GM18511 (cell line): ENCODE data around the gene PTPRS.
A peak's percentile ranks its signal among the peaks of the same experiment; 100 is the strongest.
"Not testable (repeated sequence)": the region's sequence is repeated elsewhere in the genome, so short reads cannot be mapped to it uniquely, and the experiment has no call there.

Source experiments
- ATAC-seq: cut with Tn5 transposase; IDR thresholded peaks from one replicate; pipeline ENCODE4 v1.9.1; 2021; ENCODE audit warnings: mild to moderate bottlenecking, moderate library complexity; ENCODE audit not compliant: unreplicated experiment

The PTPRS gene

DNA sequence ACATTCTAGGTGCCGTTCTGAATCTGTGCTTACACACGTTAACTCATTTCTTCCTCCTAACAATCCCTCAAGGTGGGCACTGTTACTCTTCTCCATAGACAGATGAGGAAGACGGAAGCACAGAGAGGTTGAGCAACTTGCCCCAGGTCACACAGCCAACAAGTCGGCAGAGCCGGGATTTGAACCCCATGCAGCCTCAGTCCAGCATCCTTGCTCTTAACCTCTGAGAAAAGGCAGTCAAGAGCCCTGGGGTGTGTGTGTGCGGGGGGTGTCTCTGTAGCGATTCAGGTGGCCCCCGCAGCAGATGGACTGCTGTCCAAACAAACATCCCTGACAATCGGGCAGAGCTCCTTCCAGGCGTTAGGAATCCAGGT lies 6.3 kb downstream of the PTPRS start:
- no peak for ATAC-seq

DNA sequence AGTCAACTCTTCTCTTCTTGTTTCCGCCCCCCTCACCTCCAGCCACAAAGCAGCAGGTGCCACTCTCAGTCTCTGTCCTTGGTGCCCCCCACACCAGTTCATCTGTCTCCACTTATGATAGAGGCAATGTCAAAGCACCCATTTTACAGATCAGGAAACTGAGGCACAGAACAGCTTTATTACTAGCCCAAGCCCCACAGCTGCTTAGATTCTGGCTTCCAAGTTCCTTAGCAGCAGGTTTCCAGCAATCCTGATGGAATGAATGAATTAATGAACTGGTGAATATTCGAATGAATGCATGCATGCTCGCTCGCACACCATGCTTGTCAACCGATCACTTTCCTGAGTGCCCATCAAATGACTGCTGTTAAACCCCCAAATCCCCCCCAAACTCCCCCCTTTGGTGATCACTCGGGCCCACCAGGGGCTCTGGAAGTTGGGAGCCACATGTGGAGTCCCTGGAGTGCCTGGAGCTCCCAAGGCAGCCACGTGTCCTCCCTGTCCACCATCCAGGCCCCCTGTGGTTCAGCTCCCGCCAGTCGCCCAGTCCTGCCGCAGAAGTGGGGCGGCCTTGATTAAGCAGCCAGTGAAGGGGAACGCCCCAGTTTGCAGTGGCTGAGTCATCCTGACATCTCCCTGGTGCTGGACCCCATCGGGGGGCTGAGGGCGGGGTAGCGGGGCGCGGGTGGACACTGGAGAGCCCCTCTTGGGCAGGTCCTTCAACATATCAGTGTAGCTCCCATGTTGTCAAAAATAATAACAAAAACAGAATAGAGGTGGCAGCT lies 6.8 kb downstream of the PTPRS start:
- ATAC-seq: no peak

DNA sequence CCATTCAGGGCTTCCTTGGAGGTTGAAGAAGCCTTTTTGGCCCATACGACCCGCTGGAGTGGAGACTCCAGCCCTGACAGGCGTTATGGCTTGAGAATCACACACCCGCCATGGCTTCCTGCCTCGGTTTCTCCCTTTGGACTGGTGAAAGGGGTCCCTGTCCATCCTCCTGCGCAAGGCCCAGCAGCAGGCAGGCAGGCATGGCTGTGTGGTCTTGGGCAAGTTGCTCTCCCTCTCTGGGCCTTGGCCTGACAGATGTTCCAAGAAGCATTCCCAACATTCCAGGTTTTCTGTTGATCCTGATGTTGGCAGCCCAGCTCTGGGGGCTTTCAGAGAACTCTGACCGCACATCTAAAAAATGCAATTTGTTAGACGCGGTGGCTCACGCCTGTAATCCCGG lies 8.1 kb downstream of the PTPRS start:
- no peak for ATAC-seq

DNA sequence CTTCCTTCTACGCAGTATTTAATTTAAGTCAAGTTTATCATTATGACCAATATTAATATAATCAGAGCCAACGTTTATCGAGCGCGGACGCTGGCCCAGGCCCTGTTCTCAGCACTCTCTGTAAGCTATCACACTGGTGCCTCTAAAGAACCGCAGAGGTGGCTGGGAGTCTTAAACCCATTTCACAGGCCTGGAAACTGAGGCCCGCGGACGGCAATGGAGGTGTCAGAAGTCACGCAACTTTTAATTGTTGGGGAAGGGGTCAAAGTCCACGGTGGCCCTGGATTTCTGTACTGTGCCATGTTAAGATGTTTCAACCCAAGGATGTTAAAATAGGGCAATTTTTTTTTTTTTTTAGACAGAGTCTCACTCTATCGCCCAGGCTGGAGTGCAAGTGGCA lies 8.8 kb downstream of the PTPRS start:
- no peak for ATAC-seq

DNA sequence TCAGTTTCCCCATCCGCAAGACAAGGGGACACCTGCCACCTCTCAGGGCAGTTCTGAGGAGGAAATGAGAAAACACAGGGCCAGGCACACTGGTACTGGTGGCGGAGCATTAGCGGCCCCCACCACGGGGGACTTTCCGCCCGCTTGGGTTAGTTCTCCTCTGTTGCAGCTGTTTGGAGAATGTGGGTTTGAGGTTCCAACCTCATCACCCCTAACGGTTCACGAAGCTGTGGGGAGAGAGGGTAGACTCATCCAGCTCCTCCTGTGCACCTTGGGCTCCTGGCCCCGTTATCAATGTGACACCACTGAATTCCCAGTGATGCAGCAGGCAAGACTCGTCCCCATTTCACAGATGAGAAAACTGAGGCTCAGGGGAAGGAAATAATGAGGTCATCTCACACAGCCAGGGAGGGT lies 10.3 kb downstream of the PTPRS start:
- no peak for ATAC-seq

DNA sequence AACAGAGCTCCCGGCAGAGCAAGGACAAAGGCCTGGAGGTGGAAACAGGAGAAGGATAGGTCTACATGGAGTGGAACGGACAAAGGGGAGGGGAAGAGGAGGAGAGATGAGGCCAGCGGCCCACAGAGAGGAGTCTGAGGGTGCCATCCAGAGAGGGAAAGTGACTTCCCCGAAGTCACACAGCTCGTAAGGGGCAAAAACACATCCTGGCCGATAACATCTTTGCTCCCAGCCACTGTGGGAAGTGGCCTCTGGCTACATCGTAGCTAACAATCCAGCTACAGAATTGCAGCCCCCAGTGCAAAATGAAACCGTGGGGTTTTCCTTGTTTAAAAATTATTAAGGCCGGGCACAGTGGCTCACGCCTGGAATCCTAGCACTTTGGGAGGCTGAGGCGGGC lies 11.5 kb downstream of the PTPRS start:
- ATAC-seq: no peak

DNA sequence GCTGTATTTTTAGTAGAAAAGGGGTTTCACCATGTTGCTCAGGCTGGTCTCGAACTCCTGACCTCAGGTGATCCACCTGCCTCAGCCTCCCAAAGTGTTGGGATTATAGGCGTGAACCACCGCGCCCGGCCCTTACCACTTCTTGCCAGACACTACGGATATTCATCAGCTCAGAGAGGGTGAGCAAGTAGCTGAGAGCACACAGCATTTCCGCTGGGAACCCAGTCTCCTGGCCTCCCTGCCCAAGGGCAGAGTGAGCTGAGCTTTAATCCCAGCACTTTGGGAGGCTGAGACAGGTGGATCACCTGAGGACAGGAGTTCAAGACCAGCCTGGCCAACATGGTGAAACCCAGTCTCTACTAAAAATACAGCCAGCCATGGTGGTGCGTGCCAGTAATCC lies 12.2 kb downstream of the PTPRS start:
- not testable (repeated sequence) for ATAC-seq

DNA sequence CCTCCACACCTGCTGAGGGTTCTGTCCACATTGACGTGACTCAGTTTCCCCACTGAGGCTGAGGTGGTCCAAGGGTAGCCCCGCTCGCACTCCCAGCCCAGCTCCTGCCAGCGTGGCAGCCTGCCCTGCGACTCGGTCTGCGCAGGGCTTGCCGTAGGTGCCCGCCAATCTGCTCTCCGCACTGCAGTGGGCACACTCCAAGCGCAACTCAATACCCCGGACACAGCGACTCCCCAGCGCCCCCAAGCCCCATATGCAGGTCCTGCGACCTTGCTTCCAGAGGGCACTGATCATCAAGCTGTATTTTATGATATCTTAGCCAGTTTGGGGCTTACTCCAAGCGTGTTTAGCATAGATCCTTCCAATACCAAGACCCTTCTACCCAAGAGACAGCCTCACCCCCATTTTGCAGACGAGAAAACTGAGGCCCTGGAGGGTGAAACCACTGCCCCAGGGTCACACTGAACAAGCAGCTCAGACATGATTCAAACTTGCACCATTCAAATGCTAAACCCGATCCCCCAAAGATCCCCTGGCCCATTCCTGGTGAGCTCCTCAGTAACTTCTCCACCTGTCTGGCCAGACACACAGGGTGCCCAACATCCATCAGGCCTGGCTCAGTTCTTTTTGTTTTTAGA lies 13.5 kb downstream of the PTPRS start:
- ATAC-seq: no peak

DNA sequence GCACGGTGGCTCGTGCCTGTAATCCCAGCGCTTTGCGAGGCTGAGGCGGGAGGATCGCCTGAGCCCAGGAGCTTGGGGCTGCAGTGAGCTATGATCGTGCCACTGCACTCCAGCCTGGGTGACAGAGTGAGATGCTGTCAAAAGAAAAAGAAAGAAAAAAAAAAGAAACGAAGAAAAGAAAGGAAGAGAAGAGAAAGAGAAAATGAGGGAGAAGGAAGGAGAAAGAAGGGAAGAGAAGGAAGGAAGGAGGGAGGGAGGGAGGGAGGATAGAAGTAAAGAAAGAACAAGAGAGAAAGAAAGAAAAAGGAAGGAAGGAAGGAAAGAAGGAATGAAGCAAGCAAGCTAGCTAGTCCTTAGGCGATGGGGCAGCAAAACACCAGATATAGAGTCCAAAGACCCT lies 14.1 kb downstream of the PTPRS start:
- no peak for ATAC-seq

DNA sequence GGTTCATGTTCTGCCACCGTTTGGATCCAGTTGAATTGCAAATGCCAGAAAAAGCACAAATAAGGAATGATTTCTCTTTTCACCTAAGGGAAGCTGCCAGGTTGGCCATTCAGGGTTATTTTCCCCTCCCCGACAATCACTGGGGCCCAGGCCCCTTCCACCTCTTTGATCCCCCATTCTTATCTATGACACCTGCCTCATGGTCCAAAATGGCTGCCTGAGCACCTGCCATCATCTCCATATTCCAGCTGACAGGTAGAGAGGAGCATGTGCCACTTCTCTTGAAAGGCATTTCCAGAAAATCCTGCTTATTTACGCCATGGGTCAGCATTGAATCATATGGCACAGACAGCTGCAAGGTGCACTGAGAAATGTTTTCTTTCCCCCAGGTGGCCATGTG lies 15.7 kb downstream of the PTPRS start:
- ATAC-seq: no peak

DNA sequence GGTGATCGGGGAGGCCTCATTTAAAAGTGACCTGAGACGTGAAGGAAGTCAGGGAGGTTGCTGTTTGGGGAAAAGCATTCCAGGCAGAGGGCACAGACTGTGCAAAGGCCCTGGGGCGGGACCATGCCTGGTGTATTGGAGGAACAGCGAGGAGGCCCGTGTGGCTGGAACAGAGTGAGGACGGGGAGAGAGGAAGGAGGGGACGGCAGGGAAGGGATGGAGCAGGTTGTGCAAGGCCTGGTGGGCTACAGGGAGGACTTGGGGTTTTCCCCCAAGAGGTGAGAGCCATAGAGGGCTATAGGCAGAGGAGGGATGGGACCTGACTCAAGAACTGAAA lies 17.2 kb downstream of the PTPRS start:
- ATAC-seq: no peak

DNA sequence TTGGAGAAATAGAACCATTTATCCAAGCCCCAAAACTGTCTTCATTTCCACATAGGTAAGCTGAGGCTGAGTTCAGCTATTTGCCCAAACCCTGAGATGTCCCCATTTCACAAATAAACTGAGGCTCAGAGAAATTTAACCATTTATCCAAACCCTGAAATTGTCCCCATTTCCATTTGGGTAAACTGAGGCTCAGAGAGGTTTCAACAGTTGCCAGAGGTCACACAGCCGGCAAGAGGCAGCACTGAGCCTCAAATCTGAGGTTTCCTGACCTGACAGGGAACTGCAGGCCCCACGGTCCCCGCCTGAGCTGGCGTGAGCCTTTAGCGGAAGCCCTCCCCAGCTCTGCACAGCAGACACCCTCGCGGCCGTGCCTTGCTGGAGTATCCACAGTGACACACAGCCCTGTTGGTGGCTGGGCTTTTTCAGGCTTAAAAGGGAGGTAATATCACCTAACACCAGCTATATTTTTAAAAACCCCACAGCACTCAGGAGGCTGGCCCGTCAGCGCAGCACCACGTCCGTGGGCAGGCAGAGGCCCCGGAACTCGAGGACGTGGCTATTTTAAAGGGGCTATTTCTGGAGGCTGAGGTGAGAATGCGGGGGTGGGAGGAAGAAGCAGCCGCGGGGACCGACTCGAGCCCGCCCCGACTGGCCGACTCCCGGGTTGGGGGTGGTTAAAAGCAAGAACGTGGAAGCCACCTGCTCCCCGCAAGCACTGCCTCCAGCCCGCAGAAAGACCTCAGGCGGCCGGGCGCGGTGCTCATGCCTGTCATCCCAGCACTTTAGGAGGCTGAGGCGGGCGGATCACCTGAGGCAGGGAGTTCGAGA lies 18.5 kb downstream of the PTPRS start:
- peak; percentile 83 for ATAC-seq

DNA sequence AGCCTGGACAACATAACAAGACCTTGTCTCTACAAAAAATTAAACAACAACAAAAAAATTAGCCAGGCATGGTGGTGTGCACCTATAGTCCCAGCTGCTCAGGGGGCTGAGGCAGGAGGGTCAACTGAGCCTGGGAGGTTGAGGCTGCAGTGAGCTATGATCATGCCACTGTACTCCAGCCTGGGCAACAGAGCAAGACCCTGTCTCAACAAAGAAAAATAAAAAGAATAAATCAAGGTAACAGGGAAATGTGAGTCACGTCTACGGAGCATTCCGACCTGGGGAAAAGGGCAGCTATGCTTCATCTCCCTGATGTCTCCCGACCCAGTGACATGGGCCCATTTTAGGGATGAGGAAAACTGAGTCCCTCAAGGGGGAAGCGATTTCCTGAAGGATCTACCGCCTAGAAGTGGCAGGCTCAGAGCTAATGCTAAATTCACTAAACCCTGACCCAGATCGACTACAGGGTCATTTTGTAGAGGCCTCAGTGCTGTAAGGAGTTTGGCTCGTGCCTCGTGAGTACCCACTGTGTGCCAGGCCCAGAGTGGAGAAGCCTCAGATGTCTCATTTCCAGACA lies 19.5 kb downstream of the PTPRS start:
- ATAC-seq: no peak

DNA sequence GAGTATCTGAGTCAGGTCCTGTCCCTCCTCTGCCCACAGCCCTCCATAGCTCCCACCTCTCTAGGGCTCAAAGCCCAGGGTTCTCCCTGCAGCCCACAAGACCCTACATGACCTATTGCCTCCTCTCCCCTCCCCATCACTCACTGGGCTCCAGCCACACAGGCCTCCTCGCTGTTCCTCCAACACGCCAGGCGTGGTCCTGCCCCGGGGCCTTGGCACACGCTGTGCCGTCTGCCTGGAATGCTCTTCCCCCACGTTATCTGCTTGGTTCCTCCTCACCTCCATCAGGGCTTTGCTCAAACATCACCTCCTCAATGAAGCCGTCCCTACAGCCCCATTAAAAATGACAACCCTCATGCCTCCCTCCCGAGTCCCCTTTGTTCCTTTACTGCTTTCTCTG lies 21.1 kb downstream of the PTPRS start:
- ATAC-seq: no peak

DNA sequence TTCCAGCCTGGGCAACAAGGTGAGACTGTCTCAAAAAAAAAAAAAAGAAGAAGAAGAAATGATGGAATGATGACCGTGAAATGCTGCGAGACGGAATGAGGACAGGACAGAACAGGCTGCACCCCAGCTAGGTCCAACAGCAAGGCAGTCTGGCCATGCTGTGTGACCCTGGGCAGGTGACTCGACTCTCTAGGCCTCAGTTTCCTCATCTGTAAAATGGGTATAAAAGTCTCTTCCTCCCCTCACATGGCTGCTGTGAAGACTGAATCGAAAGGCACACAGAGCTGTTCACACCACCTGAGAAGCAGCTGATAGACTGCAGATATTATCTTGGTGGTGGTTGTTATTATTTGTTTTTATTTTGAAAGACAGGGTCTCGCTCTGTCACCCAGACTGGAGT lies 22.3 kb downstream of the PTPRS start:
- ATAC-seq: no peak

DNA sequence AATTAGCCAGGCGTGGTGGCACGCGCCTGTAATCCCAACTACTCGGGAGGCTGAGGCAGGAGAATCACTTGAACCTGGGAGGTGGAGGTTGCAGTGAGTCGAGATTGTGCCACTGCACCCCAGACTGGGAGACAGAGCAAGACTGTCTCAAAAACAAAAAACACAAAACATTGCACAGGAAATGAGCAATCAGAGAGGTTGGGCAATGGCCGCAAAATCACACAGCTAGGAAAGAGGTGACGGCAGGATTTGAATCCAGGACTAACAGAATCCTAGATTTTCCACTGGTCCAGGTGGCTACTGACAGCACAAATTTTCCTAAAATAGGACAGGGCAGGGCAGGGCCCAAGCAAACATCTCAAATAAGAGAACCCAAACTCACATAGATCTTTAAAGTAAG lies 23.3 kb downstream of the PTPRS start:
- no peak for ATAC-seq

DNA sequence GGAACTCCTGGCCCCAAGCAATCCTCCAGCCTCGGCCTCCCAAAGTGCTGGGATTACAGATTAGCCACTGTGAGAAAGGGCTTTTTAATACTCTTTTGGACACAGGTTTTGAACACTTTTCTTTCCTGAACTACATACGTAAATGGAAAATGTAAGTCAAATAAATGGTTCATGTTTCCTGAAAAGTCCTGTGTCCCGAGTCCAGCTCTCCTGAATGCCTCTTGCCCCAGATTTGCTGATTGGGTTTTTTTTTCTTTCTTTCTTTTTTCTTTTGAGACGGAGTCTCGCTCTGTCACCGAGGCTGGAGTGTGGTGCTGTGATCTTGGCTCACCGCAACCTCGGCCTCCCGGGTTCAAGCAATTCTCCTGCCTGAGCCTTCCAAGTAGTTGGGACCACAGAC lies 24.5 kb downstream of the PTPRS start:
- ATAC-seq: no peak

DNA sequence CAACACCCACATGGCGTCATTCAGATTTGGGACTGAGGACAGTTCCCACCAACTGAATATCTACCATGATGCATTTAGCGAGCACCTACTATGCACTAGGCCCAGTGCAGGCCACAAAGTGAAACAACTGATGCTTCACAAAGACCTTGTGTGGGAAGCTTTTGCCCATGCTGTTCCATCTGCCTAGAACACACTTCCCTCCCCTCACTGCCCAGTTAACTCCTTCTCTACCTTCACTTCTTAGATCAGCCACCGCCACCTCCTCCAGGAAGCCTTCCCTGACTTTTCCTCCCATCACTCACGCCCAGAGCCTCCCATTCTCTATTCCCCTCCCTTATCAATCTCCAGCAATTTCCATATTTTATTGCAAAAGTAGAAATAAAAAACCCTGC lies 25.7 kb downstream of the PTPRS start:
- ATAC-seq: no peak

DNA sequence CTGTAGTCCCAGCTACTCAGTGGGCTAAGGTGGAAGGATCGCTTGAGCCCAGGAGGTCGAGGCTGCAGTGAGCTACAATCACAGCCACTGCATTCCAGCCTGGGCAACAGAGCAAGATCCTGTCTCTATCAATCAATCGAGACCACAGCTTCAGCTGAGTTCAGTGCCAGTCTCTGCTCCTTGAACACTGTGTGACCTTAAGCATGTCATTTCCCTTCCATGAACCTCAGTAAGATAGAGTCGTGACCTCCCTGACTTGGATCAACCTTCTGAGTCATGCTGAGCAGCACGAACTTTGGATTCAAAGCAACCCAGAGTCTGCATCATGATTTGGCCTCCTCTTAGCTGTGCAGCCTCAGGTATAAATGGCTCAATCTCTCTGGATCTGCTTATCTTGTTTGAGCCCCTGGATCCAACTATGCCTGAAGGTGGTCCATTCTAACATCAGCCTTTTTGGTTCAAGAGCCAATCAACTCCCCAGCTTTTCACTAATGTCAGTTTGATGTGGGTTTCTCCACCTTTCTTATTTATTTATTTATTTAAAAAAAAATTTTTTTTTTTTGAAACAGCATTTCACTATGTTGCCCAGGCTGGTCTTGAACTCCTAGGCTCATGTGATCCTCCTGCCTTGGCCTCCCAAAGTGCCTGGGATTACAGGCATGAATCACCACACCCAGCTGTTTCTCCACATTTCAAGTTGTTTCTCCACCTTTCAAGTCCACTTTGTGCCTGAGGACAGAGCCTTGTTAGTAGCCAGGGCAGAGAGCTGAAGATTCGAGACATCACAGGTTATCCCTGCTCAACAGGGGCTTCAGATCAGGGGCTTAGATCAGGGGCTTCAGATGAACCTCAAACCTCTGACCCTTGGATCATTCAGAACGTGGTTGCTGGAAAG lies 26.4 kb downstream of the PTPRS start:
- no peak for ATAC-seq

DNA sequence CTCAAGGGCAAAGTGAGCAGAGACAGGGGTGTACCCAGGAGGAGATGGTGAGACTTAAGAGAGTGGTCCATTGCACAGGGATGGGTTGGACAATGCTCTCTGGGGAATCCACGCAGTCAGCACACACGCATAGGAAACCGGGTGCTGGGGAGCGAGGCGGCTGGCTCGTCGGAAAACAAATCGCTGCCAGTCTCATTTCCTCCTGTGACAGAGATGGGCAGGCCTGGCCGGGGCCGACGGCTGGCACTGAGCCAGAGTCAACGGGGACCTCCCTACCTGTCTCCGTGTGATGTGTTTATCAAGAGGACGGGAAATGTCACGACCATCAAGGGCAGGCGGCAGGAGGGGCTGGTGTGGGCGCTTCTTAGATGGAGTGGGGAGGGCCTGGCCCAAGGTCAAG lies 27.3 kb downstream of the PTPRS start:
- ATAC-seq: no peak

DNA sequence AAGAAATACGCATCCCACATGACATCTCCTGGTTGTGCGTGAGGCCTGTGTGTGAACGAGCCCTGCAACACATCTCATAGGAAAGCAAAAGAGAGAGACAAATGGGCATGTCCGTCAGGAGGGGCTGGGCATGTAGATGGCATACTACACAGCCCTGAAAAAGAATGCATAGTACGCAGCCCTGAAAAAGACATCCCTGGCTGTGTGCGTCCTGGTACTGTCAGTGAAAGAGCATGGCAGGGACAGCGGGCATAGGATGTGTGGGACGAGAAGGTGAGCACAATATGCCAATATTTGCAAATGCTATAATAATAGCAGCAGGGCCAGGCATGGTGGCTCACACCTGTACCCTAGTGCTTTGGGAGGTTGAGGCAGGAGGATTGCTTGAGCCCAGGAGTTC lies 28.6 kb downstream of the PTPRS start:
- no peak for ATAC-seq
